Measurements from ENCODE around the gene PRKAB2.
"Not testable (repeated sequence)": the region's sequence is repeated elsewhere in the genome, so short reads cannot be mapped to it uniquely, and the experiment has no call there.

The PRKAB2 gene

DNA sequence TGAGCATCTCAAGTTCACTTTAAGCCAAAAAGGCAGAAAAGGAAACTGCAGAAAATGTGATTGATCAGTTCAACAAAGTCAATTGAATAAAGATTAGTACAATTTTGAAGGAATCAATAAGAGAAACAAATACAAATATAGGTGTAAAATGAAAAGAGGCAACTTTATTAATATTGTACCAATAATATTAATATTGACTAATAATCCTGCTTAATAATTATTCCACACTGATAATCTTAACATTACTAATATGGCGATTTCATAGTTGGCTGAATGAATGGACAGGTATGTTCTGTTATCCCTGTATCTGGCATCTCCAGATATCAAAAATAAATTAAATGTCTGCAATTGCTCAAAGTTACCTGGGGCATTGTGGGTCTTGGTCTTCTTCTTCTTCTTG, 61.8 kb downstream of the PRKAB2 start:
- no peak for DNase-seq (ENCODE audit: low read depth in 2 of 2)

- no peak for DNase-seq (ENCODE audit: low read depth in 2 of 2)
Observed at GRCh38 chr1:147109762-147110161, 62.5 kb downstream of the PRKAB2 start.

- DNase-seq (ENCODE audit: low read depth in 2 of 2): no peak
Observed at GRCh38 chr1:147109041-147109440, 63.2 kb downstream of the PRKAB2 start.

GRCh38 chr1:147106407-147106881, 65.8 kb downstream of the PRKAB2 start:
- not testable (repeated sequence) for DNase-seq (ENCODE audit: low read depth in 2 of 2)

GRCh38 chr1:147105909-147106308, 66.4 kb downstream of the PRKAB2 start:
- DNase-seq (ENCODE audit: low read depth in 2 of 2): no peak
